Mesothelial cell of epicardium (in vitro differentiated cells): ENCODE results near the gene SLC9A7. TPM values are rescaled to one million over a fixed set of nuclear protein-coding genes. Genes with fewer than 3 reads are reported as not detected.

Experiments
- DNase-seq, 2 experiments: peaks; one replicate each; pipeline ENCODE4 v3.0.0; 2021; ENCODE audit warnings: low spot score in 2 of 2; ENCODE audit not compliant: unreplicated experiment in 2 of 2
- H3K27ac Mint-ChIP-seq: 2 replicates; pipeline ENCODE4 v1.8.0; 2021; ENCODE audit warnings: mixed read lengths
- H3K27me3 Mint-ChIP-seq: 2 replicates; pipeline ENCODE4 v1.8.0; 2021; ENCODE audit warnings: low read depth, mixed read lengths
- H3K36me3 Mint-ChIP-seq: 2 replicates; pipeline ENCODE4 v1.8.0; 2021; ENCODE audit warnings: mixed read lengths
- H3K4me1 Mint-ChIP-seq: 2 replicates; pipeline ENCODE4 v1.8.0; 2021; ENCODE audit warnings: mixed read lengths
- H3K4me3 Mint-ChIP-seq: 2 replicates; pipeline ENCODE4 v1.8.0; 2021; ENCODE audit warnings: mild to moderate bottlenecking, moderate library complexity, mixed read lengths
- H3K9me3 Mint-ChIP-seq: 2 replicates; pipeline ENCODE4 v1.8.0; 2021; ENCODE audit warnings: mixed read lengths
- CTCF ChIP-seq: fragments of 200-600 bp; sonication (generic); IDR thresholded peaks from one replicate; pipeline ENCODE4 v1.5.0; 2021; ENCODE audit warnings: antibody characterized with exemption; ENCODE audit not compliant: unreplicated experiment
- total RNA-seq: library from RNA; stranded (reverse); gene quantifications from 3 replicates; pipeline ENCODE4 v1.2.1, GENCODE V29; 2021

The SLC9A7 gene
- total RNA-seq, 1 donor from 2014 or later, result 14.1 TPM

- Mint-ChIP-seq H3K27me3 (no peaks in the 10 kb centered on the region), H3K36me3 (peaks cover 5% of the 10 kb centered on the region), H3K4me1 (peaks cover 12% of the 10 kb centered on the region), H3K27ac (no peak overlapping the region), H3K9me3 (peaks cover 16% of the 10 kb centered on the region), H3K4me3 (no peak overlapping the region)
- no peak for DNase-seq
- no peak for TF ChIP-seq CTCF
Observed at GRCh38 chrX:46628460-46629371, 130.2 kb downstream of the SLC9A7 start.

GRCh38 chrX:46627711-46628419 is 131.1 kb downstream of the SLC9A7 start:
- H3K27me3 Mint-ChIP-seq, result no peaks in the 10 kb centered on the region
- no peak overlapping the region for H3K27ac Mint-ChIP-seq

DNA sequence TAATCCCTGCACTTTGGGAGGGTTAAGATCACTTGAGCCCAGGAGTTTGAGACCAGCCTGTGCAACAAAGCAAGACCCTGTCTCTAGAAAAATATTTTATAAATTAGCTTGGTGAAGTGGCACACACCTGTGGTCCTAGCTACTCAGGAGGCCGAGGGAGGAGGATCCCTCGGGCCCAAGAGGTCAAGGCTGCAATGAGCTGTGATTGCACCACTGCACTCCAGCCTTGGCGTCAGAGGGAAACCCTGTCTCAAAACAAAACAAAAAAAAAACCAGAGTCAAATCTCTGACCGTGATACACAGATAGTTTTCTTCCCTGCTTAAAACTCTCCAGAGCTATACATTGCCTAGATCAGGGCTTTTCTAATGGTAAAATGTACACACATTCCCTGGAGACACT is 131.9 kb downstream of the SLC9A7 start:
- H3K9me3 Mint-ChIP-seq, result peaks cover 14% of the 10 kb centered on the region
- DNase-seq, result no peak
- H3K36me3 Mint-ChIP-seq, result peaks cover 2% of the 10 kb centered on the region
- H3K27me3 Mint-ChIP-seq, result no peaks in the 10 kb centered on the region
- peaks cover 12% of the 10 kb centered on the region for H3K4me1 Mint-ChIP-seq
- H3K27ac Mint-ChIP-seq, result no peak overlapping the region
- no peak for TF ChIP-seq CTCF
- no peak overlapping the region for H3K4me3 Mint-ChIP-seq

More at GRCh38 chrX:46627711-46628419, 131.1 kb downstream of the SLC9A7 start:
- H3K4me3 Mint-ChIP-seq, result no peak overlapping the region
- H3K36me3 Mint-ChIP-seq, result peaks cover 5% of the 10 kb centered on the region
- DNase-seq, result no peak
- peaks cover 12% of the 10 kb centered on the region for H3K4me1 Mint-ChIP-seq
- peaks cover 20% of the 10 kb centered on the region for H3K9me3 Mint-ChIP-seq
- no peak for TF ChIP-seq CTCF

- Mint-ChIP-seq H3K4me1 (peaks cover 14% of the 10 kb centered on the region), H3K36me3 (peaks cover 2% of the 10 kb centered on the region), H3K27me3 (no peaks in the 10 kb centered on the region), H3K4me3 (no peak overlapping the region), H3K27ac (no peak overlapping the region), H3K9me3 (peaks cover 14% of the 10 kb centered on the region)
- DNase-seq, result no peak
- TF ChIP-seq CTCF, result no peak
Observed at GRCh38 chrX:46626566-46626965, 132.4 kb downstream of the SLC9A7 start.

- DNase-seq, result no peak
- Mint-ChIP-seq H3K4me3 (no peak overlapping the region), H3K27ac (no peak overlapping the region), H3K36me3 (peaks cover 9% of the 10 kb centered on the region), H3K4me1 (peaks cover 14% of the 10 kb centered on the region), H3K9me3 (peaks cover 14% of the 10 kb centered on the region), H3K27me3 (no peaks in the 10 kb centered on the region)
- no peak for TF ChIP-seq CTCF
Observed at GRCh38 chrX:46624090-46624786, 134.7 kb downstream of the SLC9A7 start.
